Measurements from ENCODE around the gene COL8A2.

COL8A2 gene

DNA sequence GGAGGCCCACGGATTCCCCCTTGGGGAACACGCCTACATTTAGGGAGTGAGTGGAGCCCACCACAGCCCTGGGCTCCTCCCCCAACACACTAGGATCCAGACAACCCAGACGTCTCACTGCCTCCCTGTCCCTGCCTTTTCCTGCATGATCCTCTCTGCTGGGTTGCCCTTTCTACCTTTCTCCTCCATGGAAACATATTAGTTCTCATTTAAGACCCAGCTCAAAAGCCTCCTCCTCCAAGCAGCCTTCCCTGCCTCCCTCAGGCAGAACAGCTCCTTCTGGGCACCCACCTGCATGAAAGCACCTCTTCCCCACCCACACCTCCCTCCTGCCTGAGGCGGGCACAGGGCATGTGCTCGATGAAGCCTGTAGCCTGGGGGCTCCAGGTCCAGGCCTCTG, 10.7 kb downstream of the COL8A2 start:
- Histone ChIP-seq H3K4me1 (ENCODE audit: control insufficient read depth, insufficient read depth, low read length) (peaks cover 12% of the 10 kb centered on the region), H3K9ac (ENCODE audit: low read length) (no peak overlapping the region), H3K36me3 (ENCODE audit: control insufficient read depth, insufficient read depth, low read length) (no peaks in the 10 kb centered on the region), H3K27me3 (ENCODE audit: control insufficient read depth, insufficient read depth, low read length) (no peaks in the 10 kb centered on the region), H3K4me3 (ENCODE audit: low read length) (no peak overlapping the region), H3K27ac (ENCODE audit: low read depth, low read length) (peak overlapping the region; percentile 74)

DNA sequence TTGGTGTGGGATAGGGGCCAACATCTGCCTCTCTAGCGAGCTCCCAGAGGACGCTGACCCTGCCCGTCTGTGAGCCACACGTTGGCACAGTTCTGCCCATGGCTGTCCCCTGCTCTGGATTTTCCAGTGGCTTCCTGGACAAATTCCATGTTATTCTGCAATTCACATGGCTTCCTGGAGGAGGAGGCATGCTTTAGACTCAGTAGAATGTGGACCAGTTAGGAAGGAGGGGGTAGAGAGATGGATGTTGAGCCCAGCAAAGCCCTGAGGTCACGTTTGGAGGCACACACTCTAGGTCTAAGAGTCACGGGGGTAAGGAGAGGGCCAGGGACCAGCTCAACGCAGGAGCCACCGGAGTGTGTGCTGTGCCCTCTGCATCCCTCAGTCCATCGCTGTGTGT, 12.2 kb downstream of the COL8A2 start:
- Histone ChIP-seq H3K4me1 (ENCODE audit: control insufficient read depth, insufficient read depth, low read length) (peaks cover 12% of the 10 kb centered on the region), H3K27ac (ENCODE audit: low read depth, low read length) (no peak overlapping the region), H3K27me3 (ENCODE audit: control insufficient read depth, insufficient read depth, low read length) (no peaks in the 10 kb centered on the region), H3K4me3 (ENCODE audit: low read length) (no peak overlapping the region), H3K36me3 (ENCODE audit: control insufficient read depth, insufficient read depth, low read length) (no peaks in the 10 kb centered on the region), H3K9ac (ENCODE audit: low read length) (no peak overlapping the region)

DNA sequence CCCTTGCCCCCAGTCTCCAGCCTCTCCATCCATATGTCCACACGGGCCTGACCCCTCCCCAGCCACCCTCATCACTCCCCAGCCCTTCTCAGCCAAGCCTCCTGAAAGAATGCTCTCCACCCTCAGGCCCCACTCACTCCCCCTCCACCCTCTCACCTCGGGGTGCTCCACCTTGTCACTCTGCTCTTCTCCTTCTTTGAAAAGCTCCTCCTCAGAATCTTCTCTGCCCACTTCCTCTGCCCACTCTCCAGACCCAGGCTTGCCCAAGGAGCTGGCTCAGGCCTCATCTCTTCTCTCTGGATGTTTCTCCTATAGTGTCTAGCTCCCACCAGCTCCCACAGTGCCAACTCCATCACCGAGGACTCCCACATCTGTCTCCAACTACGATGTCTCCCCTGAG, 13.9 kb downstream of the COL8A2 start:
- Histone ChIP-seq H3K4me1 (ENCODE audit: control insufficient read depth, insufficient read depth, low read length) (peaks cover 8% of the 10 kb centered on the region), H3K27me3 (ENCODE audit: control insufficient read depth, insufficient read depth, low read length) (no peaks in the 10 kb centered on the region), H3K27ac (ENCODE audit: low read depth, low read length) (no peak overlapping the region), H3K9ac (ENCODE audit: low read length) (no peak overlapping the region), H3K36me3 (ENCODE audit: control insufficient read depth, insufficient read depth, low read length) (no peaks in the 10 kb centered on the region), H3K4me3 (ENCODE audit: low read length) (no peak overlapping the region)

DNA sequence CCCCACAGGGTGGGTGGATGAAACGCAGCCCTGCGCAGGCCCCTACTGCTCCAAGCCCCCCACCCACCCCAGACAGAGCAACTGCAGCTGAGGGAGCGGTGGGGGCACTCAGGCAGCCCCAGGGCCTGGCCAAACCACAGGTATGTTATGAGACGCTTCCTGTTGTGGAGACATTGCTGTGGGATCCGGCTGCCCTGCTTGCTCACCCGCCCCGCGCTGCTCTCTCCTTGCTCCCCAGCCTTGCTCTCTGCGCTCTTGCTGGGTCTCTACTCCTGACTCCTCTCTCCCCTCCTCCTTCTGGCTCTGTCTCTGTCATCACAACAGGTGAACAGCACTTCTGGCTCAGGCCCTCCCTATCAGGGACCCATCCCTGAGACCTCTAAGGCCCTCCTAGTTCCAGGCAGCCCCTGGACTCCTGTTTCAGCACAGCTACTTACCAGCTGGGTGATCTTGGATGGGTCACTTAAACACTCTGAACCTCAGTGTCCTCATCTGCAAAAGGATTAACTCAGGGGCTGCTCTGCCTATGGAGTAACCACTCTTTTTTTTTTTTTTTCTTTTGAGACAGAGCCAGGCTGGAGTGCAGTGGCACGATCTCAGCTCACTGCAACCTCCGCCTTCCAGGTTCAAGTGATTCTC, 15.9 kb downstream of the COL8A2 start:
- Histone ChIP-seq H3K4me1 (ENCODE audit: control insufficient read depth, insufficient read depth, low read length) (no peaks in the 10 kb centered on the region), H3K9ac (ENCODE audit: low read length) (no peak overlapping the region), H3K4me3 (ENCODE audit: low read length) (no peak overlapping the region), H3K27ac (ENCODE audit: low read depth, low read length) (no peak overlapping the region), H3K27me3 (ENCODE audit: control insufficient read depth, insufficient read depth, low read length) (no peaks in the 10 kb centered on the region), H3K36me3 (ENCODE audit: control insufficient read depth, insufficient read depth, low read length) (no peaks in the 10 kb centered on the region)

DNA sequence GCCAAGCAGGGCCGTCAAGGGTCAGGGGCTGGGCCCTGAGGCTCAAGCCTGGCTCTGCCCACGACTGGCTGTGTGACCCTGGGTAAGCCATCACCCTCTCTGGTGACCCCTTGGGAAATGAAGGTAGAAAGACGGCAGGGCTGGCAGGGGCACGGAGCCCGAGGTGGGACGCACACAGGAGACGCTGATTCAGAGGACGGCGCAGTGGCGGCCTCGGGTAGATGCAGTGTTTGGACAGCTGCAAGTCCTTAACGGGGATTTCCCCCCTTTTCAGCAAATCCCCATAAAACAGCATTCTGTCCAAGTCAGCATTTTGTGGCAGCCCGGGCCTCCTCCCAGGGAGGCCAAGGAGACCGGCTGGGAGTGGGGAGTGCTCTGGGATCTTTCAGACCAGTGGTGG, 16.7 kb downstream of the COL8A2 start:
- H3K27ac ChIP-seq (ENCODE audit: low read depth, low read length) = no peak overlapping the region

DNA sequence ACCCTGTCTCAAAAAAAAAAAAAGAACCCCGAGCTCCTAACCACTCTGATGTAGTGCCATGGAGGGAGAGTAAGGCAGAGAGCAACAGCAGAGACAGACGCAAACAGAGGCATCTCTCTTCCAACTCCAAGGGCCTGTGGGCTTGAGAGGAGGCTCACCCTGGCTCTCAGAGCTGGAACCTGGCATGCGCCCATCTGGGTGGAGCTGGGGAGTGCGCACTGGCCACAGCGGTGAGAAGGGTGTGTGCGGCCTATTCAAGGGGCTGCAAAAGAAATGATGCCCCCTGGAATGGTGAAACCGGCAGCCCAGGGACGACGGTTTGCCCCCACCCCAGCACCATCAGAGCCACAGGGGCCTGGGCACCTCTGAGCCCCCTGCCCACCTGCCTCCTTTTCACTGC, 17.6 kb downstream of the COL8A2 start:
- Histone ChIP-seq H3K36me3 (ENCODE audit: control insufficient read depth, insufficient read depth, low read length) (no peaks in the 10 kb centered on the region), H3K9ac (ENCODE audit: low read length) (no peak overlapping the region), H3K4me1 (ENCODE audit: control insufficient read depth, insufficient read depth, low read length) (no peaks in the 10 kb centered on the region), H3K27ac (ENCODE audit: low read depth, low read length) (no peak overlapping the region), H3K4me3 (ENCODE audit: low read length) (no peak overlapping the region), H3K27me3 (ENCODE audit: control insufficient read depth, insufficient read depth, low read length) (no peaks in the 10 kb centered on the region)

More for the DNA sequence above, 16.7 kb downstream of the COL8A2 start:
- H3K36me3 ChIP-seq (ENCODE audit: control insufficient read depth, insufficient read depth, low read length) = no peaks in the 10 kb centered on the region
- no peaks in the 10 kb centered on the region for H3K4me1 ChIP-seq (ENCODE audit: control insufficient read depth, insufficient read depth, low read length)
- H3K4me3 ChIP-seq (ENCODE audit: low read length) = no peak overlapping the region
- H3K9ac ChIP-seq (ENCODE audit: low read length) = no peak overlapping the region
- no peaks in the 10 kb centered on the region for H3K27me3 ChIP-seq (ENCODE audit: control insufficient read depth, insufficient read depth, low read length)

DNA sequence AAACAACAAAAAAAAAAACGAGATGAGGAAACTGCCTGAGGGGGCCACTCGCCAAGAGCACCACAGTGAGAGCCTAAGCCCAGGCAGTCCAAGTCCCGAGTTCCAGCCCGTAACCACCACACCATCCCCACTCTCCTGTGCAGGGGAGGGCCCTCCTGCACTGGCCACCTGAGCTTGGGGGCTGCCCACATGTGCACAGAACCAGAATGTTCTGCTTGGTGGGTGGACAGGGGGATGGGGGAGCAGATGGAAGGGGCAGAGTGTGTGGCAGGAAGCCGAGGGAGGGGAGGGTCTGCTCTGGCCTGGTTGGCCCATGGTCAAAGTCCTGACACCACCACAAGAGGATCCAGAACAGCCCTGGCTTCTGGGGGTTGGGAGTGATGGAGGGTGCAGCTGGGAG, 18.8 kb downstream of the COL8A2 start:
- Histone ChIP-seq H3K27ac (ENCODE audit: low read depth, low read length) (no peak overlapping the region), H3K27me3 (ENCODE audit: control insufficient read depth, insufficient read depth, low read length) (no peaks in the 10 kb centered on the region), H3K4me3 (ENCODE audit: low read length) (no peak overlapping the region), H3K36me3 (ENCODE audit: control insufficient read depth, insufficient read depth, low read length) (no peaks in the 10 kb centered on the region), H3K4me1 (ENCODE audit: control insufficient read depth, insufficient read depth, low read length) (no peaks in the 10 kb centered on the region), H3K9ac (ENCODE audit: low read length) (no peak overlapping the region)

DNA sequence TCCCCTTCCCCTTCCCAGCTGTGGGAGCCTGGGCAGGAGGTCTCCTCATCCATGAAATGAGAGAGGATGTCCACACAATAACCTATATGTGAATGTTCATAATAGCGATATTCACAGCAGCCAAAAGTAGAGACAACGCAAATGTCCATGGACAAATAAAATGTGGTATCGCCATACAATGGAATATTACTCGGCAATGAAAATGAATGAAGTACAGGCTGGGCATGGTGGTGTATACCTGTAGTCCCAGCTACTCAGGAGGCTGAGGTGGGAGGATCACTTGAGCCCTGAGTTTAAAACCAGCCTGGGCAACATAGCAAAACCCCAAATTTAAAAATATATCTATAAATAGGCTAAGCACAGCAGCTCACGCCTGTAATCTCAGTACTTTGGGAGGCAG, 23.5 kb downstream of the COL8A2 start:
- H3K27ac ChIP-seq (ENCODE audit: low read depth, low read length) = no peak overlapping the region

DNA sequence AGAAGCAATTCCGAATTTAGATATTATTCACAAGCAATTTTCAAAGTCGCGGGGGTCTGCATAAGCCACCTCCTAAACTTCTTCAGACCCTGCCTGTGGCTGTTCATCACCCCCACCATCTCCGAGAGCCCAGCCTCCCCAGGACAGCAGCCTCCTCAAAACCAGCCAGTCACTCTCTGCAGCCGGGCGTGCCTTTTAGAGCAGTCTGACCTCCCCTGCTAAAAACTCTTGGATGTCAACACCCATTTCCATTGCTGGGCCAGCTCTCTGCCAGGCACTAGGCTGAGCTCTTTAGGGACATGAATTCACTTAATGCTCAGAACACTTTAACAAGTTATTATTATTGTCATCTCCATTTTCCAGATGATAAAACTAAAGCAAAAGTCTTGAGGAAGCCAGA, 24.6 kb downstream of the COL8A2 start:
- no peak overlapping the region for H3K9ac ChIP-seq (ENCODE audit: low read length)
- H3K27ac ChIP-seq (ENCODE audit: low read depth, low read length) = no peak overlapping the region
- no peak overlapping the region for H3K4me3 ChIP-seq (ENCODE audit: low read length)
- H3K4me1 ChIP-seq (ENCODE audit: control insufficient read depth, insufficient read depth, low read length) = no peaks in the 10 kb centered on the region
- no peaks in the 10 kb centered on the region for H3K36me3 ChIP-seq (ENCODE audit: control insufficient read depth, insufficient read depth, low read length)
- H3K27me3 ChIP-seq (ENCODE audit: control insufficient read depth, insufficient read depth, low read length) = no peaks in the 10 kb centered on the region

More for the DNA sequence above, 23.5 kb downstream of the COL8A2 start:
- Histone ChIP-seq H3K4me3 (ENCODE audit: low read length) (no peak overlapping the region), H3K4me1 (ENCODE audit: control insufficient read depth, insufficient read depth, low read length) (no peaks in the 10 kb centered on the region), H3K9ac (ENCODE audit: low read length) (no peak overlapping the region), H3K36me3 (ENCODE audit: control insufficient read depth, insufficient read depth, low read length) (no peaks in the 10 kb centered on the region), H3K27me3 (ENCODE audit: control insufficient read depth, insufficient read depth, low read length) (no peaks in the 10 kb centered on the region)

DNA sequence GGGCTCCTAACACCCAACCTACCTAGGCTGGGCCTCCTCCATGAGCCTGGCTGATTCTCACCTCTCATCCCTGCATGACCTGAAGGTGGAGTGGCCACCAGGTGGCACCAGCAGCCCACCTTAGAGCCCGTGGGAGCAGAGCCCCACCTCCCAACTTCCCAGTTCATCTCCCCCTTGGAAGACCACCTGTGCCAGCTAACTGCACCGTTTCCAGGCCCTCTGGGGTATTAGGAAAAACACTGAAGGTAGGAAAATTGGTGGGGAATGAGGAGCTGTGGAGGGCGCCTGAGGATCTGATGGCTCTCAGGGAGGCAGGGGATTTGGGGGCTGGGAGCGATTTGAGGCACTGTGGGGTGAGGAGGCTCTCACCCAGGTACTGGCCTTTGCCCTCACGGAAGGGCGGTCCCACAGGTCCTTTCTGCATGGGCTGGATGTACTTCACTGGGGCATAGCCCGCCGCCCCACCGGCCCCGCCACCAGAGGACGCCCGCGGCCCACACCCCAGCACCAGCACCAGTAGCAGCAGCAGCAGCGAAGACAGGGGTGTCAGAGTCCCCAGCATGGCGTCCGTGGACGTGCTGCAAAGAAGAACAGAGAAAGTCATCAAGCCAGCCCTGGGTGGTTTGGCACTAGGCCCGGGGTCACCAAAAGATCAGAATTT, 25.2 kb downstream of the COL8A2 start:
- H3K27me3 ChIP-seq (ENCODE audit: control insufficient read depth, insufficient read depth, low read length) = no peaks in the 10 kb centered on the region
- no peak overlapping the region for H3K9ac ChIP-seq (ENCODE audit: low read length)
- no peak overlapping the region for H3K27ac ChIP-seq (ENCODE audit: low read depth, low read length)
- peaks cover 2% of the 10 kb centered on the region for H3K36me3 ChIP-seq (ENCODE audit: control insufficient read depth, insufficient read depth, low read length)
- H3K4me3 ChIP-seq (ENCODE audit: low read length) = no peak overlapping the region
- no peaks in the 10 kb centered on the region for H3K4me1 ChIP-seq (ENCODE audit: control insufficient read depth, insufficient read depth, low read length)

DNA sequence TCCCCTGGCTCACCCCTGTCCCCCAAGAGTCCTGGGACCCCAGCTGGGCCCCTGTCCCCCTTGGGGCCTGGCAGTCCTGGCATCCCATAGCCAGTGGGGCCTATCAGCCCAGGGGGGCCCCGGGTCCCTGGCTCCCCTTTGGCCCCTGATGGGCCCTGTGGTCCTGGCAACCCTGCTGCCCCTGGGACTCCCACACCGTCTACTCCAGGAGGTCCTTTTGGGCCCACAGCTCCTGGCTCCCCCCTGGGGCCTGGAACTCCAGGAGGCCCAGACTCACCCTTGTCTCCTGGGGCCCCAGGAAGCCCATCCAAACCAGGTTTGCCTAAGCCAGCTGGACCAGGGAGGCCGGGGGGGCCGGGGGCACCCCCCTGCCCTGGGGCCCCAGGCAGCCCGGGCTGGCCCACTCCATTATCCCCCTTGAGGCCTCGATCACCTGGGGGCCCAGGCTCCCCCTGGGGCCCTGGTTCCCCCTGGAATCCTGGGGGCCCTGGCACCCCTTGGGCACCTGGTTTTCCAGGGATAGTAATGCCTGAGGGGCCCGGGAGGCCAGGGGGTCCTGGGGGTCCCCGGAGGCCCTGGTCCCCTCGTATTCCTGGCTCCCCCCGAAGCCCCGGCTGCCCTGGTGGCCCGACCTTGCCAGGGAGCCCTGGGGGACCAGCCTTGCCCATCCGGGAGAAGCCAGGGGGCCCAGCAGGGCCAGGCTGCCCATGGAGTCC, 26.2 kb downstream of the COL8A2 start:
- H3K4me3 ChIP-seq (ENCODE audit: low read length) = no peak overlapping the region
- H3K9ac ChIP-seq (ENCODE audit: low read length) = no peak overlapping the region
- peaks cover 6% of the 10 kb centered on the region for H3K36me3 ChIP-seq (ENCODE audit: control insufficient read depth, insufficient read depth, low read length)
- H3K4me1 ChIP-seq (ENCODE audit: control insufficient read depth, insufficient read depth, low read length) = no peaks in the 10 kb centered on the region
- no peak overlapping the region for H3K27ac ChIP-seq (ENCODE audit: low read depth, low read length)
- no peaks in the 10 kb centered on the region for H3K27me3 ChIP-seq (ENCODE audit: control insufficient read depth, insufficient read depth, low read length)

DNA sequence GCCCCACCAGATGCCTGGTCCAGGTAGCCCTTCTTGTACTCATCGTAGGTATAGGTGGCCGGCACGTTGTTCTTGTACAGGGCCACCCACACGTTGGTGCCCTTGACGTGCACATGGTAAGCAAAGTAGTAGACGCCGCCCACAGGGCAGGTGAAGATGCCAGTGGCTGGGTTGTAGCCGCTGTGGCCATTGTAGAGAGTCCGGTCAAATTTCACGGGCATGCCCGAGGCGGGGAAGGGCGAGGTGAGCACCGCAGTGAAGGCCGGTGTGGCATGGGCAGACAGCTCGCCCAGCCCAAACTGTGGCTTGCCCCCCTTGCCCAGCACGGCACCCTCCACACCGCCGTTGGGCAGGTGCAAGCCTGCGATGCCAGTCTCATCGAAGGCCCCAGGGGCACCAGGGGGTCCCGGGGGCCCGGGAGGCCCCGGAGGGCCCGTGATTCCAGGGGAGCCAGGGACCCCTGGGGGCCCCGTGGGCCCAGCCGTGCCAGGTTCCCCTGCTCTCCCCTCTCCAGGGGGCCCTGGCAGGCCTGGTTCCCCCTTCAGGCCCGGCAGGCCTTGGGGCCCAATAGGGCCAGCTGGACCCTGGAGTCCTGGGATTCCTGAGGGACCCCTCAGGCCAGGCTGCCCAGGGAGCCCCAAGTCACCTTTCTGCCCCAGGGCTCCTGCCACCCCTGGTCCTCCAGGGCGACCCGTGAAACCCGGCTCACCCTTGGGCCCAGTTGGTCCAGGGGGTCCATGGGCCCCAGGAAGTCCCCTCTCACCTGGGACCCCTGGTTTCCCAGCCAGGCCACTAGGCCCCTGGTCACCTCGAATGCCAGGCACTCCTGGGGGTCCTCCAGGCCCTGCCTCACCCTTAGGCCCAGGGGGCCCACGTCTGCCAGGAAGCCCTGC, 27.1 kb downstream of the COL8A2 start:
- peaks cover 13% of the 10 kb centered on the region for H3K36me3 ChIP-seq (ENCODE audit: control insufficient read depth, insufficient read depth, low read length)
- H3K27ac ChIP-seq (ENCODE audit: low read depth, low read length) = no peak overlapping the region
- H3K4me3 ChIP-seq (ENCODE audit: low read length) = no peak overlapping the region
- no peaks in the 10 kb centered on the region for H3K4me1 ChIP-seq (ENCODE audit: control insufficient read depth, insufficient read depth, low read length)
- no peak overlapping the region for H3K9ac ChIP-seq (ENCODE audit: low read length)
- no peaks in the 10 kb centered on the region for H3K27me3 ChIP-seq (ENCODE audit: control insufficient read depth, insufficient read depth, low read length)

All from rectal smooth muscle tissue (tissue), 1 donor.